ENCODE data around the gene MXRA8.
A peak's percentile ranks its signal among the peaks of the same experiment; 100 is the strongest.

The MXRA8 gene

GRCh38 chr1:1351511-1352427, 6.6 kb downstream of the MXRA8 start:
- no peak for TF ChIP-seq CTCF (IDR thresholded peaks at IDR 0.05)
- DNase-seq (ENCODE audit: low spot score): no peak
- peak overlapping the region; percentile 30 for H3K4me3 ChIP-seq
- H3K27ac ChIP-seq: peak overlapping the region in 1 of 2 donors; percentile 71

GRCh38 chr1:1349256-1350012, 8.9 kb downstream of the MXRA8 start, which contains the start of gene DVL1:
Gene DVL1, minus strand, starts transcription at chr1:1349418. Its CDS starts 353 bp downstream, at chr1:1349065.
- no peak for DNase-seq (ENCODE audit: low spot score)
- TF ChIP-seq CTCF (IDR thresholded peaks at IDR 0.05): peak; percentile 25
- Histone ChIP-seq H3K27ac (peak within 1 kb of the TSS; percentile 57 to 86), H3K4me3 (peak within 1 kb of the TSS; percentile 75)

GRCh38 chr1:1348420-1349255, 9.7 kb downstream of the MXRA8 start:
- peak overlapping the region; percentile 40 to 86 for H3K27ac ChIP-seq
- no peak for DNase-seq (ENCODE audit: low spot score)
- TF ChIP-seq CTCF (IDR thresholded peaks at IDR 0.05): no peak
- H3K4me3 ChIP-seq: peak overlapping the region; percentile 75

GRCh38 chr1:1347663-1348419, 10.5 kb downstream of the MXRA8 start:
- Histone ChIP-seq H3K27ac (peak overlapping the region; percentile 40 to 86), H3K4me3 (peak overlapping the region; percentile 75)
- no peak for DNase-seq (ENCODE audit: low spot score)
- TF ChIP-seq CTCF (IDR thresholded peaks at IDR 0.05): no peak

- no peak for TF ChIP-seq CTCF (IDR thresholded peaks at IDR 0.05)
- no peak for DNase-seq (ENCODE audit: low spot score)
- Histone ChIP-seq H3K4me3 (peak overlapping the region; percentile 75), H3K27ac (no peak overlapping the region)
These were observed 11.2 kb downstream of the MXRA8 start for GRCh38 chr1:1347026-1347595.

GRCh38 chr1:1346501-1346890, 11.9 kb downstream of the MXRA8 start:
- Histone ChIP-seq H3K27ac (peak overlapping the region in 1 of 2 donors; percentile 21), H3K4me3 (peak overlapping the region; percentile 24)
- no peak for TF ChIP-seq CTCF (IDR thresholded peaks at IDR 0.05)
- DNase-seq (ENCODE audit: low spot score): no peak
